ENCODE results near the gene SLF2.

The SLF2 gene

DNA sequence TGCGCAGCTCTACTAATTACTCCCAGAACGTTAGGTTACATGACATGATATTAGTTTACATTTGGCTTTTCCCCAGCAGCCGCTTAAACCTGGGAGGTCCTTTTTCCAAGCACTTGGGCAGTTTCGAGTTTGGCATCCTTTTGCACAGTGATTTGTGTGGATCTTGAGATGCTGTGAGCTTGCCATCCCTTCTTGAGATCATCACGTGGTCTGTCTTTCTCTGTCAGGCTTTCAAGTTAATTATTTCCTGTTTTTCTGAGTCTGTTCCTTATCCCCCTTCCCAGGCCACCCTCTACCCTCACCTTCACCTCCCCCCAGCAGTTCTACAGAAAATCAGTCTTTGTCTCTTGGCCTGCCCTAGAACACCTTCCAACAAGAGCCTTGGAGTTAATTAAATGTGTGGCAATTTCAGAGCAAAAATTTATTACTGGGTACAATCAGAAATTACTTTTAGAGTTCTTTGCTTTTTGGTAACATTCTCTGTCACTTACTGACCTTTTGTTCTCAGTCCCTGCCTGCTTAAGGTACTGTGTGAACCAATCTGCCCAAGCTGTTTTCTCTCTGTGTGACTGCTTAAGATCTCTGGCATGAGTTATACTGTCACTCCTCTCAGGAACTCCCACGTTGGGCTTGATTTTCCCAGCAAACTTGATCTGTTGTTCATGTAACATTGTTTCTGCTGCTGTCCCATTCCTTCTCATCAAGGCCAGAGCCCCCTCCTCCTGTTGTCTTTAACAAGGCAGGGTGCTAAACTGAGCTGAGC, 3.1 kb upstream of the SLF2 start:
- TF ChIP-seq, protein P1, sequence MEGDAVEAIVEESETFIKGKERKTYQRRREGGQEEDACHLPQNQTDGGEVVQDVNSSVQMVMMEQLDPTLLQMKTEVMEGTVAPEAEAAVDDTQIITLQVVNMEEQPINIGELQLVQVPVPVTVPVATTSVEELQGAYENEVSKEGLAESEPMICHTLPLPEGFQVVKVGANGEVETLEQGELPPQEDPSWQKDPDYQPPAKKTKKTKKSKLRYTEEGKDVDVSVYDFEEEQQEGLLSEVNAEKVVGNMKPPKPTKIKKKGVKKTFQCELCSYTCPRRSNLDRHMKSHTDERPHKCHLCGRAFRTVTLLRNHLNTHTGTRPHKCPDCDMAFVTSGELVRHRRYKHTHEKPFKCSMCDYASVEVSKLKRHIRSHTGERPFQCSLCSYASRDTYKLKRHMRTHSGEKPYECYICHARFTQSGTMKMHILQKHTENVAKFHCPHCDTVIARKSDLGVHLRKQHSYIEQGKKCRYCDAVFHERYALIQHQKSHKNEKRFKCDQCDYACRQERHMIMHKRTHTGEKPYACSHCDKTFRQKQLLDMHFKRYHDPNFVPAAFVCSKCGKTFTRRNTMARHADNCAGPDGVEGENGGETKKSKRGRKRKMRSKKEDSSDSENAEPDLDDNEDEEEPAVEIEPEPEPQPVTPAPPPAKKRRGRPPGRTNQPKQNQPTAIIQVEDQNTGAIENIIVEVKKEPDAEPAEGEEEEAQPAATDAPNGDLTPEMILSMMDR (IDR thresholded peaks at IDR 0.05) = no peak

DNA sequence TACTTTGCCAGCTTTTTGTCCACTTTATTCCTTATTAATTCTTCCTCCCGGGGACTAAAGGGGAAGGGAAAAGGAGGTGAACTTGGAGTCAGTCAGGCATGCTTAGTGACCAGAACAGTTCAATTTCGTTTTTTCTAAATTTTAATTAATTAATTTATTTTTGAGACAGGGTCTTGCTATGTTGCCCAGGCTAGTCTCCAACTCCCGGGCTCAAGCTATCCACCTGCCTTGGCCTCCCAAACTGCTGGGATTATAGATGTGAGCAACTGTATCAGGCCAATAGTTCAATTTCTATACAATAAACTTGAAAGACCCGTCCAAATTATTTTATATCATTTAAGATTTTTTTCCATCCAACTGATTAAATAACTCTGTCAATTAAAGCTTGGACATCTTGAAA, 1.3 kb upstream of the SLF2 start:
- TF ChIP-seq, protein P1 (IDR thresholded peaks at IDR 0.05) = no peak

DNA sequence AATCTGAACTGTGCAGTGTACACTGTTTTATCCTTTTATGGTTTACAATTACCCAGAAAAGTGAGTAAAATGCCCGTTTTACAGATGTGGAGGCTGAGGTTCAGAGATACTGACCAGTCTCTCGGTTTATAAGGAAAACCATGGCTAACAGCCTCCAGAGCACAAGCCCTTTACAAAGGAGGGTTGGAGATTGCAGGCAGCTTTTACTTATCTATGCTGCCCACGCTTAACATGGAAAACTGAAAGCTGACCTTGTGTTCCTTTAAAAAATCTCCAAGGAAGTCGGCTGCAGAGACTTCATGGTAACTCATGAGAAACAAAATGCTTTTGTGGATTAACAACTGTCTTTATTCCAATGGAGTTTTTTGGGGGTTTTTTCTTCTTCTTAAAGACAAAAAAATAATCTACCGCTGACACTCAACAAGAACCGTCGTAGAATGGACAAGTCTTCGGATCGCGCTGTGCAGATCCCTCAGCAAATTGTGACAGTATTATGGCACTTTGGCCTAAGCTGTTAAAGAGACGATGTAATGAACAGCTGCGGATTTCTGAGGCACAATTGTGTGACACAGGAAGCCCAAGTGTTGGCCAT, 654 bp upstream of the SLF2 start:
- TF ChIP-seq, protein P1 (IDR thresholded peaks at IDR 0.05) = no peak

DNA sequence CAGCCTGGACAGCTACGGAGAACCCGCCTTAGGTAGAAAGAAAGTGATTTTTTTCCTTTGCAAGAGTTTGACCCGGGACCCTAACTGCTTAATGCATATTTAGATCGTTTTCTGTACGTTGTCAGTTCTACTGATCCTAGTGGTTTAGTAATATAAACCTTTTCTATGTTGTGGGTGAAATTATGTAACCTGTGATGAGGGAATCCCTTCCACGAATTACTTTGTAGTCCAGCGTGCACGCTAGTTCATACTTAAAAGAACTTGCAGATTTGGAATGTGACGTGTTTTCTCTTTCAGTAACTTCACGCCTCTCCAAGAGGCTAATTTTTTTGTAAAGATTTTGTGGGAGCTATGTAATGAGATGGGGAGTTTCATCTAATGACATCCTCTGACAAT, 705 bp downstream of the SLF2 start:
- TF ChIP-seq, protein P1 (IDR thresholded peaks at IDR 0.05) = no peak

DNA sequence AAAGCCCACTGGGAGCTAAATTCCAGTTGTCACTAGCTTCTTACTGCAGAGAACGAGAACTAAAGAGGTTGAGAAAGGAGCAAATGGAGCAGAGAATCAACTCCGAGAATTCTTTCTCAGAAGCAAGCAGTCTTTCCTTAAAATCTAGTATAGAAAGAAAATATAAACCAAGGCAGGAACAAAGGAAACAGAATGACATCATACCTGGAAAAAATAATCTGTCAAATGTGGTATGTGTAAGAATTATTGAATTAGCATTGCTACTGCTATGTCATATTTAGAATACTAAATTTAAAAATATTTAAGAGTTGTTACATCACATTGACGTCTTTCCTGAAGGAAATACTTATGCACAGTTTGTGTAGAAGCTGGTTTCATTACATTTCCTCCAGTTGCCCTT, 4.3 kb downstream of the SLF2 start:
- TF ChIP-seq, protein P1 (IDR thresholded peaks at IDR 0.05) = no peak

DNA sequence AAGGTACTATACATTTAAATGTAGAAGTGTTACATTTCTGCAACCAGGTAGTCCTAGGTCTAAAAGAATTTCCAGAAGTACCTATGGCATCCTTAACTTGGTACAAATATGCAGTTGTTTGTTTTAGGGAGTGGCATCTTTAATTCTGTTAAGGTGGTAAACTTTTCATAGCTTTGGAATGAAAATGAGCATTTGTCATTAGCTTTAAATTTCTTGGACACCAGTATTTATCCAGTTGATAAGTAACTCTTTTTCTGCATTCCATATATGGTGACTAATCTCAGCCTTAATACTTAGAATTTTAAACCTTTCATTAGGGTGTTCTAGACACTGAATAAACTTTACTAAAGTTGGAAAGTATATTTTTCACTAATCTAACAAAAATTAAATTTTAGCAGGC, 10.8 kb downstream of the SLF2 start:
- TF ChIP-seq, protein P1 (IDR thresholded peaks at IDR 0.05) = no peak

DNA sequence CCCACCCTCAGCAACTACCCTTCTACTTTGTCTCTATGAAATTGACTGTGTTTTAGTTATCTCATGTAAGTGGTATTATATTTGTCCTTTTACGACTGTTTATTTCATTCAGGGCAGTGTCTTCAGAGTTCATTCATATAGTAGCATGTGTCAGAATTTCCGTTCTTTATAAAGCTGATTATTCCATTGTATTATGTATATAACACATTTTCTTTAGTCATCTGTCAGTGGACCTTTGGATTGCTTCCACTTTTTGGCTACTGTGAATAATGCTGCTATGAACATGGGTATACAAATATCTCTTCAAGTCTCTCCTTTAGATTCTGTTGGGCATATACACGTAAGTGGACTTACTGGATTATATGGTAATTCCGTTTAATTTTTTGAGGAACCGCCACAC, 14.5 kb downstream of the SLF2 start:
- TF ChIP-seq, protein P1 (IDR thresholded peaks at IDR 0.05) = no peak

Data from LNCAP (cell line).